ENCODE data around the gene ABI2.

Gene ABI2

DNA sequence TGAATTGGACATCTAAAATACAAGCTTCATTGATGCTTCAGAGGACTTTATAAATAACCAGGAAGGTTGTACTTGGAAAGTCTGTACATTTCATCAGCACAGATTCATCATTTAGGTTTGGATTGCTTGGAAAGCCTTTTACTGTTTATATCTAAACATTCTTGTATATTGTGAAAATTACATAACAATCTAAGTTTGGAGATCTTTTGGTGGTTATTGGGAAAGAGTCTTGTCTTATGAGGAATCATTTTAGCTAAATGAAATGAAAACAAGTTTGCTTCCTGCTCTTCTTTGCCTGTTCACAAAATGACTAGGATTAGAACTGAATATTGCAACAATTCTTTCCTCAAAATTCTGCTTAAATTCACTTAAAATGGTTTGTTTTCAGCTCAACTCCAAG, 79.3 kb downstream of the ABI2 start:
- H3K4me2 ChIP-seq (ENCODE audit: low read depth, low read length, poor library complexity, severe bottlenecking): no peak overlapping the region
- peaks cover 12% of the 10 kb centered on the region; the same call in 1 of the 2 replicates for H3K36me3 ChIP-seq (ENCODE audit: low read length)
- no peaks in the 10 kb centered on the region for H3K27me3 ChIP-seq (ENCODE audit: low read length)
- H3K79me2 ChIP-seq (ENCODE audit: insufficient read depth, low read length): no peaks in the 10 kb centered on the region
- H4K20me1 ChIP-seq (ENCODE audit: low read depth, low read length): no peaks in the 10 kb centered on the region
- no peak overlapping the region for H3K4me3 ChIP-seq (ENCODE audit: insufficient read depth, low read length, poor library complexity, severe bottlenecking)
- no peak overlapping the region for H3K9ac ChIP-seq (ENCODE audit: low read length)
- H3K27ac ChIP-seq (ENCODE audit: low read depth, low read length): no peak overlapping the region
- H2AFZ ChIP-seq (ENCODE audit: low read depth, low read length, severe bottlenecking): no peak overlapping the region
- TF ChIP-seq, protein P1, sequence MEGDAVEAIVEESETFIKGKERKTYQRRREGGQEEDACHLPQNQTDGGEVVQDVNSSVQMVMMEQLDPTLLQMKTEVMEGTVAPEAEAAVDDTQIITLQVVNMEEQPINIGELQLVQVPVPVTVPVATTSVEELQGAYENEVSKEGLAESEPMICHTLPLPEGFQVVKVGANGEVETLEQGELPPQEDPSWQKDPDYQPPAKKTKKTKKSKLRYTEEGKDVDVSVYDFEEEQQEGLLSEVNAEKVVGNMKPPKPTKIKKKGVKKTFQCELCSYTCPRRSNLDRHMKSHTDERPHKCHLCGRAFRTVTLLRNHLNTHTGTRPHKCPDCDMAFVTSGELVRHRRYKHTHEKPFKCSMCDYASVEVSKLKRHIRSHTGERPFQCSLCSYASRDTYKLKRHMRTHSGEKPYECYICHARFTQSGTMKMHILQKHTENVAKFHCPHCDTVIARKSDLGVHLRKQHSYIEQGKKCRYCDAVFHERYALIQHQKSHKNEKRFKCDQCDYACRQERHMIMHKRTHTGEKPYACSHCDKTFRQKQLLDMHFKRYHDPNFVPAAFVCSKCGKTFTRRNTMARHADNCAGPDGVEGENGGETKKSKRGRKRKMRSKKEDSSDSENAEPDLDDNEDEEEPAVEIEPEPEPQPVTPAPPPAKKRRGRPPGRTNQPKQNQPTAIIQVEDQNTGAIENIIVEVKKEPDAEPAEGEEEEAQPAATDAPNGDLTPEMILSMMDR (IDR thresholded peaks at IDR 0.05; ENCODE audit: insufficient read depth, low read length, poor library complexity, severe bottlenecking): no peak
- no peak for TF ChIP-seq EZH2phosphoT487 (conservative IDR thresholded peaks at IDR 0.05; ENCODE audit: low read length)
- H3K9me2 ChIP-seq (replicated peaks; ENCODE audit: insufficient read depth, low read length): no peaks in the 10 kb centered on the region
- H3F3A ChIP-seq (ENCODE audit: insufficient read depth): no peaks in the 10 kb centered on the region
- H3K9me3 ChIP-seq (ENCODE audit: insufficient read depth, low read length): no peaks in the 10 kb centered on the region

DNA sequence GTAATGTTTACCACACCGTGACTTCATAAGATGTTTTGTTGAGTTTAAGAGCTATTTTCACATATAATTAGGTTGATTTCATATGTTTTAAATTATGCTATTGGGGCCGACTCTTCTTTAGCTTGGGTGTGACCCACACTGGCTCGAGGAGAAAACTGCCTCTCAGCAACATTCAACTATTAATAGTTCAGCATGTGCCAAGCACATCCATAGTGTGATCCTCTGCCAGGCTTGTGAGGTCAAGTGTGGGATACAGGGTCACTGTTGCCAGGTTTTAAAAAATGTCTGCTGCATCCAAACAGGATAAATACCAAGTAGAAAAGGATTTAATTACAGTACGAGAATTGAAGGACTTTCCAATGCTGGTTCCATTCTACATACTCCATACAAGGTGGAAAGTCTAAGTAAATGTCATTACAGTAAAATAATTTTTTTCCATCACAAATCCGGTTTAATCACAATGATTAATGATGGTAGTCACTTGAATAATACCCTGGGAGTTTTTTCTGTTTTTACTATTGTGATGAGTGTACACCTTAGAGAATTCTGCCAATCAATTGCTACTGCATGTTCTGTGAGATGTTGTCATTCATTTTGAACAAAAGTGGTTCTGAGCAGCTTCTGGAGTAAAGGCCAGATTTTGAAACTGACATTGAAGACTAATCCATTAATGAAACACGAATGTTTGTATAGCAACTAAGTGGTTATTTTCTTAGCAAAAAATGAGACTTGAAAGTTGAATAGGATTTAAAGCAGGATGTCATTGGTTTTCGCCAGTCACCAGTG, 84.5 kb downstream of the ABI2 start:
- Histone ChIP-seq H3K27me3 (ENCODE audit: low read length) (no peaks in the 10 kb centered on the region), H3K9ac (ENCODE audit: low read length) (no peak overlapping the region), H3K4me2 (ENCODE audit: low read depth, low read length, poor library complexity, severe bottlenecking) (no peak overlapping the region), H2AFZ (ENCODE audit: low read depth, low read length, severe bottlenecking) (no peak overlapping the region), H3K9me2 (replicated peaks; ENCODE audit: insufficient read depth, low read length) (no peaks in the 10 kb centered on the region), H3K36me3 (ENCODE audit: low read length) (peaks cover 5% of the 10 kb centered on the region; the same call in 1 of the 2 replicates), H3K79me2 (ENCODE audit: insufficient read depth, low read length) (no peaks in the 10 kb centered on the region), H4K20me1 (ENCODE audit: low read depth, low read length) (no peaks in the 10 kb centered on the region), H3F3A (ENCODE audit: insufficient read depth) (no peaks in the 10 kb centered on the region), H3K27ac (ENCODE audit: low read depth, low read length) (no peak overlapping the region), H3K9me3 (ENCODE audit: insufficient read depth, low read length) (no peaks in the 10 kb centered on the region), H3K4me3 (ENCODE audit: insufficient read depth, low read length, poor library complexity, severe bottlenecking) (no peak overlapping the region)
- TF ChIP-seq, protein P1 (IDR thresholded peaks at IDR 0.05; ENCODE audit: insufficient read depth, low read length, poor library complexity, severe bottlenecking): no peak
- TF ChIP-seq EZH2phosphoT487 (conservative IDR thresholded peaks at IDR 0.05; ENCODE audit: low read length): no peak

DNA sequence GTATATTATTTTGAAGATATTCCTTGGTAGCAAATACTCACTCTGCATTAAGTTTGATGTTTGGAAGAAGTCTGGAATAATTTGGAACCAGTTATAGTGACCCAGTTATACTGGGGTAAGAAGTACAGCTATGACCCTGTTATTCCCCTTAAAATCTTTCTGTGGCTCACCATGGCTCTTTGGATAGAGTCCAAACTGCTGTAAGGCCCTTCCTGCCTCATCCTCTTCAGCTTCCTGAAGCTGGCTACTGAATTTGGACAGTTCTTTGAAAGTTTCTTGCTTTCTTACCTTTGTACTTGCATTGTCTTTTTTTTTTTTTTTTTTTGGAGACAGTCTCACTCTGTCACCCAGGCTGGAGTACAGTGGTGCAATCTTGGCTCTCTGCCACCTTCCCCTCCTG, 85.6 kb downstream of the ABI2 start:
- no peaks in the 10 kb centered on the region for H3K27me3 ChIP-seq (ENCODE audit: low read length)
- H3F3A ChIP-seq (ENCODE audit: insufficient read depth): no peaks in the 10 kb centered on the region
- no peaks in the 10 kb centered on the region for H3K9me3 ChIP-seq (ENCODE audit: insufficient read depth, low read length)
- TF ChIP-seq, protein P1 (IDR thresholded peaks at IDR 0.05; ENCODE audit: insufficient read depth, low read length, poor library complexity, severe bottlenecking): no peak
- no peak for TF ChIP-seq EZH2phosphoT487 (conservative IDR thresholded peaks at IDR 0.05; ENCODE audit: low read length)
- no peaks in the 10 kb centered on the region for H3K9me2 ChIP-seq (replicated peaks; ENCODE audit: insufficient read depth, low read length)
- no peak overlapping the region for H2AFZ ChIP-seq (ENCODE audit: low read depth, low read length, severe bottlenecking)
- no peaks in the 10 kb centered on the region for H3K79me2 ChIP-seq (ENCODE audit: insufficient read depth, low read length)
- H3K27ac ChIP-seq (ENCODE audit: low read depth, low read length): no peak overlapping the region
- no peak overlapping the region for H3K4me3 ChIP-seq (ENCODE audit: insufficient read depth, low read length, poor library complexity, severe bottlenecking)
- no peak overlapping the region for H3K4me2 ChIP-seq (ENCODE audit: low read depth, low read length, poor library complexity, severe bottlenecking)
- peaks cover 5% of the 10 kb centered on the region; the same call in 1 of the 2 replicates for H3K36me3 ChIP-seq (ENCODE audit: low read length)
- H4K20me1 ChIP-seq (ENCODE audit: low read depth, low read length): no peaks in the 10 kb centered on the region
- no peak overlapping the region for H3K9ac ChIP-seq (ENCODE audit: low read length)

All from SU-DHL-6 (cell line).